Measurements from ENCODE around the gene ZIC1.

DNA sequence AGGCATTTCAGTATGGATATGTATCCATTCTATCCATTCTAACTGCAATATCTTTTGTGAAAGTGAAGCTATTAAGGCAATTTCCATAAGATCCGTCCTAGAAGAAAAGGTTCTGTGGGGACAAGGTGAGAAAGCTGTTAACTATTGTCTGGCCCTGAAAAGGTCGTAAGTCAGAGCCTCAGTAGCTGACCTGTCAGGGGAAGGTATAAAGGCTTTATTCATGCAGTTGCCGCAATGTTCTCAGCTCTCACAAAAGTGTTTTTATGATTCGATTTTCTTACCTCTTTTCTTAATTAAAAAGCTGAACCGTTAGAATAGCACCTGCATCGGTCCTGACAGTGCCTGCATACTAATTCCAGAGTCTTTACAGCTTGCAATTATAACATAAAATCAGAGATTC, 27.6 kb upstream of the ZIC1 start:
- TF ChIP-seq, protein P1, sequence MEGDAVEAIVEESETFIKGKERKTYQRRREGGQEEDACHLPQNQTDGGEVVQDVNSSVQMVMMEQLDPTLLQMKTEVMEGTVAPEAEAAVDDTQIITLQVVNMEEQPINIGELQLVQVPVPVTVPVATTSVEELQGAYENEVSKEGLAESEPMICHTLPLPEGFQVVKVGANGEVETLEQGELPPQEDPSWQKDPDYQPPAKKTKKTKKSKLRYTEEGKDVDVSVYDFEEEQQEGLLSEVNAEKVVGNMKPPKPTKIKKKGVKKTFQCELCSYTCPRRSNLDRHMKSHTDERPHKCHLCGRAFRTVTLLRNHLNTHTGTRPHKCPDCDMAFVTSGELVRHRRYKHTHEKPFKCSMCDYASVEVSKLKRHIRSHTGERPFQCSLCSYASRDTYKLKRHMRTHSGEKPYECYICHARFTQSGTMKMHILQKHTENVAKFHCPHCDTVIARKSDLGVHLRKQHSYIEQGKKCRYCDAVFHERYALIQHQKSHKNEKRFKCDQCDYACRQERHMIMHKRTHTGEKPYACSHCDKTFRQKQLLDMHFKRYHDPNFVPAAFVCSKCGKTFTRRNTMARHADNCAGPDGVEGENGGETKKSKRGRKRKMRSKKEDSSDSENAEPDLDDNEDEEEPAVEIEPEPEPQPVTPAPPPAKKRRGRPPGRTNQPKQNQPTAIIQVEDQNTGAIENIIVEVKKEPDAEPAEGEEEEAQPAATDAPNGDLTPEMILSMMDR (conservative IDR thresholded peaks at IDR 0.05; ENCODE audit: low read depth in 2 of 2) = no peak
- TF ChIP-seq EZH2 (IDR thresholded peaks at IDR 0.05; ENCODE audit: low read depth, unreplicated experiment) = no peak
- no peak for TF ChIP-seq POLR2AphosphoS5 (IDR thresholded peaks at IDR 0.05; ENCODE audit: low read depth)
- TF ChIP-seq, protein P2, sequence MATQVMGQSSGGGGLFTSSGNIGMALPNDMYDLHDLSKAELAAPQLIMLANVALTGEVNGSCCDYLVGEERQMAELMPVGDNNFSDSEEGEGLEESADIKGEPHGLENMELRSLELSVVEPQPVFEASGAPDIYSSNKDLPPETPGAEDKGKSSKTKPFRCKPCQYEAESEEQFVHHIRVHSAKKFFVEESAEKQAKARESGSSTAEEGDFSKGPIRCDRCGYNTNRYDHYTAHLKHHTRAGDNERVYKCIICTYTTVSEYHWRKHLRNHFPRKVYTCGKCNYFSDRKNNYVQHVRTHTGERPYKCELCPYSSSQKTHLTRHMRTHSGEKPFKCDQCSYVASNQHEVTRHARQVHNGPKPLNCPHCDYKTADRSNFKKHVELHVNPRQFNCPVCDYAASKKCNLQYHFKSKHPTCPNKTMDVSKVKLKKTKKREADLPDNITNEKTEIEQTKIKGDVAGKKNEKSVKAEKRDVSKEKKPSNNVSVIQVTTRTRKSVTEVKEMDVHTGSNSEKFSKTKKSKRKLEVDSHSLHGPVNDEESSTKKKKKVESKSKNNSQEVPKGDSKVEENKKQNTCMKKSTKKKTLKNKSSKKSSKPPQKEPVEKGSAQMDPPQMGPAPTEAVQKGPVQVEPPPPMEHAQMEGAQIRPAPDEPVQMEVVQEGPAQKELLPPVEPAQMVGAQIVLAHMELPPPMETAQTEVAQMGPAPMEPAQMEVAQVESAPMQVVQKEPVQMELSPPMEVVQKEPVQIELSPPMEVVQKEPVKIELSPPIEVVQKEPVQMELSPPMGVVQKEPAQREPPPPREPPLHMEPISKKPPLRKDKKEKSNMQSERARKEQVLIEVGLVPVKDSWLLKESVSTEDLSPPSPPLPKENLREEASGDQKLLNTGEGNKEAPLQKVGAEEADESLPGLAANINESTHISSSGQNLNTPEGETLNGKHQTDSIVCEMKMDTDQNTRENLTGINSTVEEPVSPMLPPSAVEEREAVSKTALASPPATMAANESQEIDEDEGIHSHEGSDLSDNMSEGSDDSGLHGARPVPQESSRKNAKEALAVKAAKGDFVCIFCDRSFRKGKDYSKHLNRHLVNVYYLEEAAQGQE (IDR thresholded peaks at IDR 0.05; ENCODE audit: unreplicated experiment) = no peak
- TF ChIP-seq ZNF331 (CRISPR knock-in tag; IDR thresholded peaks at IDR 0.05; ENCODE audit: low read depth) = no peak
- TF ChIP-seq CREB1 (CRISPR knock-in tag; IDR thresholded peaks at IDR 0.05; ENCODE audit: low read depth) = no peak
- TF ChIP-seq EZH2phosphoT487 (IDR thresholded peaks at IDR 0.05; ENCODE audit: unreplicated experiment) = no peak
- no peak for TF ChIP-seq STAT1 (IDR thresholded peaks at IDR 0.05; ENCODE audit: unreplicated experiment)
